Measurements from ENCODE around the gene PTPRU.

DNA sequence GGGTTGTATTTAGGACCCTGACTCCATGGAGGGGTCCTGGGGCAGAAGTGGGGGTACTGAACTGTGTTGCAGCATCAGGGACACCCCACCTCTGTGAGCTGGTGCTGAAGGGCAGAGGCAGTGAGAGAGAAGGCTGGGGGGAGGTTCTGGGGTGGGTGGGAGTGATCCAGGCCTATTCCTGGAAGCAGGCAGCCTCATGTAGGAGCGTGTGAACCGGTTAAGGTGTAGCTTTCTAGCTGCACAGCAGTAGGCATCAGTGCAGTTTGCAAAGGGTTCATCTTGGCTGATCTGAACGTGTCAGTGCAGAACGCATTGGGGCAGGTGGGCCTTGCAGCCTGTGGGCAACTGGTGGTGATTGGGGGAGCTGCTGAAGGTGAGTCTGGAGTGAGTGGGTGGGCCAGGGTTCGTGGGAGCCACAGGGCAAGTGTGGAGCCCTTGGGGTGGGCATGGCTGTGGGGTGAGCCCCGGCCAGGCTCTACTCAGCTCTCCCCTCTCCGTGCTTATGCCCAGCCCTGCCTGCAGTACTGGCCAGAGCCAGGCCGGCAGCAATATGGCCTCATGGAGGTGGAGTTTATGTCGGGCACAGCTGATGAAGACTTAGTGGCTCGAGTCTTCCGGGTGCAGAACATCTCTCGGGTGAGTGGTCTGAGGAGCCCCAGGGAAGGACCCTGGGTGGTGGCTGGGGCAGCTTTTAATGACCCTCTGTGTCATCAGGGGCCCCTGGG lies 86.7 kb downstream of the PTPRU start:
- TF ChIP-seq, protein P1, sequence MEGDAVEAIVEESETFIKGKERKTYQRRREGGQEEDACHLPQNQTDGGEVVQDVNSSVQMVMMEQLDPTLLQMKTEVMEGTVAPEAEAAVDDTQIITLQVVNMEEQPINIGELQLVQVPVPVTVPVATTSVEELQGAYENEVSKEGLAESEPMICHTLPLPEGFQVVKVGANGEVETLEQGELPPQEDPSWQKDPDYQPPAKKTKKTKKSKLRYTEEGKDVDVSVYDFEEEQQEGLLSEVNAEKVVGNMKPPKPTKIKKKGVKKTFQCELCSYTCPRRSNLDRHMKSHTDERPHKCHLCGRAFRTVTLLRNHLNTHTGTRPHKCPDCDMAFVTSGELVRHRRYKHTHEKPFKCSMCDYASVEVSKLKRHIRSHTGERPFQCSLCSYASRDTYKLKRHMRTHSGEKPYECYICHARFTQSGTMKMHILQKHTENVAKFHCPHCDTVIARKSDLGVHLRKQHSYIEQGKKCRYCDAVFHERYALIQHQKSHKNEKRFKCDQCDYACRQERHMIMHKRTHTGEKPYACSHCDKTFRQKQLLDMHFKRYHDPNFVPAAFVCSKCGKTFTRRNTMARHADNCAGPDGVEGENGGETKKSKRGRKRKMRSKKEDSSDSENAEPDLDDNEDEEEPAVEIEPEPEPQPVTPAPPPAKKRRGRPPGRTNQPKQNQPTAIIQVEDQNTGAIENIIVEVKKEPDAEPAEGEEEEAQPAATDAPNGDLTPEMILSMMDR (IDR thresholded peaks at IDR 0.05) = no peak
- TF ChIP-seq FOXJ3 (CRISPR knock-in tag; IDR thresholded peaks at IDR 0.05) (no peak), GABPA (IDR thresholded peaks at IDR 0.05; ENCODE audit: low read depth) (no peak), EP300 (IDR thresholded peaks at IDR 0.05; ENCODE audit: borderline replicate concordance in 1 of 2, low read depth in 1 of 2, low read length in 1 of 2) (no peak), SIN3A (IDR thresholded peaks at IDR 0.05; ENCODE audit: borderline replicate concordance, low read depth, low read length) (no peak), FOSL2 (IDR thresholded peaks at IDR 0.05; ENCODE audit: borderline replicate concordance, low read depth) (no peak), NRF1 (IDR thresholded peaks at IDR 0.05; ENCODE audit: low read depth, low read length) (no peak), PBX3 (IDR thresholded peaks at IDR 0.05) (no peak), RAD21 (IDR thresholded peaks at IDR 0.05; ENCODE audit: low read length) (no peak), TCF12 (IDR thresholded peaks at IDR 0.05) (no peak)
- TF ChIP-seq, protein P2, sequence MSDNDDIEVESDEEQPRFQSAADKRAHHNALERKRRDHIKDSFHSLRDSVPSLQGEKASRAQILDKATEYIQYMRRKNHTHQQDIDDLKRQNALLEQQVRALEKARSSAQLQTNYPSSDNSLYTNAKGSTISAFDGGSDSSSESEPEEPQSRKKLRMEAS (IDR thresholded peaks at IDR 0.05; ENCODE audit: low read depth) = no peak

All from SK-N-SH (cell line).